SK-N-SH (cell line): ENCODE data around the gene GMPPA. TPM values are rescaled to one million over a fixed set of nuclear protein-coding genes. Genes with fewer than 3 reads are reported as not detected.

Experiments used
- CTCF ChIA-PET: fragments of 300-600, 350-600 bp; formaldehyde crosslinking; extraction: SDS; loops from one replicate; lab custom pipeline; 2021; lab: Yijun Ruan, JAX
- POLR2A ChIA-PET: fragments of 350-600 bp; sonication (Branson Sonifier 250); formaldehyde crosslinking; extraction: SDS; loops from one replicate; lab custom pipeline; 2020; ENCODE audit warnings: antibody characterized with exemption, inconsistent platforms; lab: Yijun Ruan, JAX
- DNase-seq: peaks from one replicate; pipeline ENCODE4 v3.0.0; 2012
- H2AFZ ChIP-seq: fragments of 200-600 bp; sonication (generic); 2 replicates; pipeline ENCODE4 v1.8.1; 2016; ENCODE audit warnings: antibody characterized with exemption, mild to moderate bottlenecking, low read depth
- H3F3A ChIP-seq: fragments of 200-600 bp; sonication (generic); replicated peaks from 2 replicates; pipeline ENCODE3; 2016; ENCODE audit warnings: antibody characterized with exemption, mild to moderate bottlenecking; ENCODE audit not compliant: insufficient read depth
- H3K27ac ChIP-seq, 2 experiments: fragments of 200-500 bp in 1 of 2; fragments of 200-600 bp in 1 of 2; sonication (Bioruptor generic) in 1 of 2; sonication (generic), shearing (Covaris generic) in 1 of 2; 2 replicates each; pipeline versions ENCODE4 v1.5.1 to v1.6.1; 2014 to 2016; ENCODE audit warnings: low read depth in 2 of 2, inconsistent platforms in 1 of 2, low read length in 1 of 2, mild to moderate bottlenecking in 1 of 2, mixed read lengths in 1 of 2
- H3K27me3 ChIP-seq: fragments of 200-600 bp; sonication (generic), shearing (Covaris generic); 2 replicates; pipeline ENCODE4 v1.6.1; 2016; ENCODE audit warnings: mixed run types; ENCODE audit not compliant: insufficient read depth
- H3K36me3 ChIP-seq, 2 experiments: fragments of 200-500 bp in 1 of 2; fragments of 200-600 bp in 1 of 2; sonication (Bioruptor generic) in 1 of 2; sonication (generic) in 1 of 2; replicated peaks in 1 of 2; 2 replicates each; pipeline versions ENCODE3 to v1.5.1; 2014 to 2016; ENCODE audit warnings: low read length in 1 of 2, mild to moderate bottlenecking in 1 of 2; ENCODE audit not compliant: insufficient read depth in 2 of 2, control insufficient read depth in 1 of 2
- H3K4me1 ChIP-seq, 2 experiments: fragments of 200-500 bp in 1 of 2; fragments of 200-600 bp in 1 of 2; sonication (Bioruptor generic) in 1 of 2; sonication (generic), shearing (Covaris generic) in 1 of 2; 2 replicates each; pipeline versions ENCODE4 v1.5.1 to v1.6.1; 2014 to 2016; ENCODE audit warnings: low read depth in 1 of 2, low read length in 1 of 2, mixed run types in 1 of 2; ENCODE audit not compliant: insufficient read depth in 2 of 2, control insufficient read depth in 1 of 2
- H3K4me2 ChIP-seq: fragments of 200-600 bp; sonication (generic), shearing (Covaris generic); 2 replicates; pipeline ENCODE4 v1.6.1; 2017; ENCODE audit warnings: mixed run types
- H3K4me3 ChIP-seq, 2 experiments: fragments of 200-500 bp in 1 of 2; fragments of 200-600 bp in 1 of 2; sonication (Bioruptor generic) in 1 of 2; sonication (generic), shearing (Covaris generic) in 1 of 2; 2 replicates each; pipeline versions ENCODE4 v1.5.1 to v1.8.1; 2014 to 2016; ENCODE audit warnings: low read depth in 2 of 2, inconsistent platforms in 1 of 2, low read length in 1 of 2, mild to moderate bottlenecking in 1 of 2, mixed read lengths in 1 of 2, moderate library complexity in 1 of 2
- H3K79me2 ChIP-seq: fragments of 200-600 bp; sonication (generic); 2 replicates; pipeline ENCODE4 v1.8.1; 2017; ENCODE audit warnings: mild to moderate bottlenecking; ENCODE audit not compliant: insufficient read depth
- H3K9ac ChIP-seq: fragments of 200-600 bp; sonication (generic); 2 replicates; pipeline ENCODE4 v1.6.1; 2017; ENCODE audit warnings: mixed run types
- H3K9me2 ChIP-seq: fragments of 200-600 bp; sonication (generic); 2 replicates; pipeline ENCODE4 v1.6.1; 2017; ENCODE audit warnings: mixed run types
- H3K9me3 ChIP-seq: fragments of 200-600 bp; sonication (generic); 2 replicates; pipeline ENCODE4 v1.6.1; 2017; ENCODE audit warnings: mixed run types, mild to moderate bottlenecking, moderate library complexity
- H4K20me1 ChIP-seq: fragments of 200-600 bp; sonication (generic); 2 replicates; pipeline ENCODE4 v1.6.1; 2017; ENCODE audit warnings: mild to moderate bottlenecking, mixed run types; ENCODE audit not compliant: insufficient read depth
- FOSL2 ChIP-seq: IDR thresholded peaks from 2 replicates; pipeline ENCODE4 v1.4.0; 2012; ENCODE audit warnings: low read depth, mild to moderate bottlenecking, moderate library complexity, borderline replicate concordance
- FOXJ3 ChIP-seq: sonication (generic); formaldehyde crosslinking; IDR thresholded peaks from 2 replicates; pipeline ENCODE4 v1.5.1; 2020; ENCODE audit warnings: mild to moderate bottlenecking, missing genetic modification reagents
- FOXM1 ChIP-seq: IDR thresholded peaks from 2 replicates; pipeline ENCODE4 v1.4.0; 2012; ENCODE audit warnings: low read depth, mild to moderate bottlenecking
- GATA2 ChIP-seq: sonication (generic); formaldehyde crosslinking; IDR thresholded peaks from 2 replicates; pipeline ENCODE4 v1.5.0; 2020; ENCODE audit warnings: mild to moderate bottlenecking, missing genetic modification reagents
- MEF2A ChIP-seq: IDR thresholded peaks from 2 replicates; pipeline ENCODE4 v1.4.0; 2012; ENCODE audit warnings: low read depth, borderline replicate concordance
- MXI1 ChIP-seq: IDR thresholded peaks from 2 replicates; pipeline ENCODE4 v1.6.1; 2012; ENCODE audit warnings: mild to moderate bottlenecking, low read depth, low read length, improper control_type of control experiment
- NFIC ChIP-seq: IDR thresholded peaks from 2 replicates; pipeline ENCODE4 v1.4.0; 2012; ENCODE audit warnings: borderline replicate concordance
- POLR2AphosphoS5 ChIP-seq: IDR thresholded peaks from 2 replicates; pipeline ENCODE4 v1.6.1; 2012; ENCODE audit warnings: low read depth, low read length
- RAD21 ChIP-seq: IDR thresholded peaks from 2 replicates; pipeline ENCODE4 v1.6.1; 2012; ENCODE audit warnings: mild to moderate bottlenecking, low read length
- SIN3A ChIP-seq: IDR thresholded peaks from 2 replicates; pipeline ENCODE4 v1.6.1; 2012; ENCODE audit warnings: low read depth, mild to moderate bottlenecking, low read length, moderate library complexity, borderline replicate concordance
- SMC3 ChIP-seq: IDR thresholded peaks from 2 replicates; pipeline ENCODE4 v1.6.1; 2012; ENCODE audit warnings: low read depth, low read length, improper control_type of control experiment
- TEAD4 ChIP-seq: IDR thresholded peaks from 2 replicates; pipeline ENCODE4 v1.4.0; 2012; ENCODE audit warnings: mild to moderate bottlenecking, borderline replicate concordance; ENCODE audit not compliant: insufficient read depth
- YY1 ChIP-seq: IDR thresholded peaks from 2 replicates; pipeline ENCODE4 v1.4.0; 2012; ENCODE audit warnings: low read depth, mild to moderate bottlenecking
- WGBS: methylation state at CpG from one replicate; pipeline ENCODE4 v1.1.6; 2017; ENCODE audit warnings: low lambda C conversion rate; 5-methylcytosine and 5-hydroxymethylcytosine counted together
- polyA plus RNA-seq, 3 experiments: library from polyadenylated mRNA; depleted of rRNA; stranded (reverse); fragments of >200 nt; gene quantifications; 2 replicates each; pipeline ENCODE4 v1.2.3, GENCODE V29; 2012
- TF ChIP-seq, protein P1 (sequence below): IDR thresholded peaks from 2 replicates; pipeline ENCODE4; 2012
- TF ChIP-seq, protein P2 (sequence below): IDR thresholded peaks from 2 replicates; pipeline ENCODE4 v1.6.1; 2012; ENCODE audit warnings: mild to moderate bottlenecking, low read depth, low read length, moderate library complexity
- TF ChIP-seq, protein P3 (sequence below): fragments of 200-600 bp; sonication (generic); IDR thresholded peaks from 2 replicates; pipeline ENCODE4 v1.6.1; 2017; ENCODE audit warnings: antibody characterized with exemption, mild to moderate bottlenecking, moderate library complexity
- TF ChIP-seq, protein P4 (sequence below): fragments of 150-350 bp; IDR thresholded peaks from 2 replicates; pipeline ENCODE4 v1.6.1; 2017; ENCODE audit warnings: antibody characterized with exemption, low read length, low read depth, borderline replicate concordance
- TF ChIP-seq, protein P5 (sequence below): IDR thresholded peaks from 2 replicates; pipeline ENCODE4 v1.4.0; 2012; ENCODE audit warnings: low read depth, borderline replicate concordance

GMPPA gene
- polyA plus RNA-seq, 1 of the 3 experiments (the other 2 are of a cell fraction): 61.3 TPM

DNA sequence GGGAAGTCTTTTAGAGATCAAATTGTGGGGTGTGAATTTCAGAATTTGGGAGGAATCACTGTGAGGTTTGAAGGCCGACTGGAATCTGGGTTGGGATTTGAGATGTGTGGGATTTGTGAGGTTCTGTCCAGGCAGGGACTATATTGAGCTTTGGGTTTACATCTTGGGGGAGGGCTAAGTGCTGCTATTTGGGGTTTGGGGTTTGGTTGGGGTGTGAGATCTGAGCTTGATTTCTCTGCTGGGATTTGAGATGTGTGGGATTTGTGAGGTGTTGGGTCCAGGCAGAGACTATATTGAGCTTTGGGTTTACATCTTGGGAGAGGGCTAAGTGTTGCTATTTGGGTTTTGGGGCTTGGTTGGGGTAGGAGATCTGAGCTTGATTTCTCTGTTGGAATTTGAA is 864 bp downstream of the GMPPA start:
- Histone ChIP-seq H3K9ac (peak overlapping the region; percentile 90), H3K9me3 (no peaks in the 10 kb centered on the region), H4K20me1 (no peaks in the 10 kb centered on the region), H2AFZ (no peak overlapping the region), H3K27ac (peak overlapping the region; percentile 31 to 81; a peak in 2 of 4 replicates), H3K4me1 (peaks cover 16 to 76% of the 10 kb centered on the region in 2 experiments), H3K36me3 (peaks cover 7 to 12% of the 10 kb centered on the region in 2 experiments), H3K4me2 (peak overlapping the region; percentile 98), H3K9me2 (no peaks in the 10 kb centered on the region), H3K27me3 (no peaks in the 10 kb centered on the region), H3F3A (no peaks in the 10 kb centered on the region), H3K4me3 (peak overlapping the region; percentile 81 to 85), H3K79me2 (peaks cover 20% of the 10 kb centered on the region)
- WGBS: 82% methylated on average over 1 of the region's 1 CpG
- DNase-seq: no peak
- CTCF ChIA-PET: interaction anchor here (1.0 to 62.1 kb wide), 5 partner anchors 5 to 97 kb away, joined by 3 to 2824 read pairs (median 4); partner anchors contain the start of genes ASIC4, CHPF, GMPPA and TMEM198
- TF ChIP-seq MEF2A (no peak), FOSL2 (no peak), TEAD4 (no peak), FOXJ3 (CRISPR knock-in tag) (no peak), SIN3A (no peak), GATA2 (CRISPR knock-in tag) (no peak), MXI1 (no peak), POLR2AphosphoS5 (no peak)
- POLR2A ChIA-PET: interaction anchor here (1.1 to 4.6 kb wide), 6 partner anchors 10 to 39 kb away, joined by 3 to 53 read pairs (median 13); partner anchors contain the start of gene ASIC4

DNA sequence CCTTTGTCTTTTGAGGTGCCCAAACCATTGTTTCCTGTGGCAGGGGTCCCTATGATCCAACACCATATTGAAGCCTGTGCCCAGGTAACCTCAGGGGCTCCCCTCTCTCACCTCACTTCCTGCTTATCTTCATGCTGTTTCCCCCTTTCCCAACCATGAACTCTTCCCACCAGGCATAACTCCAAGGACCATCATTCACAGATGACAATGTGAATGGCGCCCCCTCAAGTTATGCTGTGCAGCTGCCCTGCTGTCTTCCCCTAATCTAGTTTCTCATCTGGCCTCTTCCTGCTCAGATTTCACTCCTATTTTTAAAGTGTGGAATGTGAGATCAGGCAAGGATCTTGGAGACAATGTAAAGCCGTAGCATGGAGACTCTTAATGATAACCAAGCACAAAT is 1.4 kb downstream of the GMPPA start:
- peak overlapping the region; percentile 90 for H3K9ac ChIP-seq
- no peak overlapping the region for H2AFZ ChIP-seq
- DNase-seq: no peak
- no peaks in the 10 kb centered on the region for H3K9me3 ChIP-seq
- TF ChIP-seq, protein P1, sequence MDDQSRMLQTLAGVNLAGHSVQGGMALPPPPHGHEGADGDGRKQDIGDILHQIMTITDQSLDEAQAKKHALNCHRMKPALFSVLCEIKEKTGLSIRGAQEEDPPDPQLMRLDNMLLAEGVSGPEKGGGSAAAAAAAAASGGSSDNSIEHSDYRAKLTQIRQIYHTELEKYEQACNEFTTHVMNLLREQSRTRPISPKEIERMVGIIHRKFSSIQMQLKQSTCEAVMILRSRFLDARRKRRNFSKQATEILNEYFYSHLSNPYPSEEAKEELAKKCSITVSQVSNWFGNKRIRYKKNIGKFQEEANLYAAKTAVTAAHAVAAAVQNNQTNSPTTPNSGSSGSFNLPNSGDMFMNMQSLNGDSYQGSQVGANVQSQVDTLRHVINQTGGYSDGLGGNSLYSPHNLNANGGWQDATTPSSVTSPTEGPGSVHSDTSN: peak; percentile 59; the same call in 1 of the 2 replicates
- TF ChIP-seq FOXM1 (no peak), RAD21 (peak; percentile 28), YY1 (no peak), SIN3A (no peak), SMC3 (0 out of 2 replicates have a peak, but pooled peaks have one; percentile 12), NFIC (no peak), POLR2AphosphoS5 (no peak), MXI1 (no peak)
- TF ChIP-seq, protein P2, sequence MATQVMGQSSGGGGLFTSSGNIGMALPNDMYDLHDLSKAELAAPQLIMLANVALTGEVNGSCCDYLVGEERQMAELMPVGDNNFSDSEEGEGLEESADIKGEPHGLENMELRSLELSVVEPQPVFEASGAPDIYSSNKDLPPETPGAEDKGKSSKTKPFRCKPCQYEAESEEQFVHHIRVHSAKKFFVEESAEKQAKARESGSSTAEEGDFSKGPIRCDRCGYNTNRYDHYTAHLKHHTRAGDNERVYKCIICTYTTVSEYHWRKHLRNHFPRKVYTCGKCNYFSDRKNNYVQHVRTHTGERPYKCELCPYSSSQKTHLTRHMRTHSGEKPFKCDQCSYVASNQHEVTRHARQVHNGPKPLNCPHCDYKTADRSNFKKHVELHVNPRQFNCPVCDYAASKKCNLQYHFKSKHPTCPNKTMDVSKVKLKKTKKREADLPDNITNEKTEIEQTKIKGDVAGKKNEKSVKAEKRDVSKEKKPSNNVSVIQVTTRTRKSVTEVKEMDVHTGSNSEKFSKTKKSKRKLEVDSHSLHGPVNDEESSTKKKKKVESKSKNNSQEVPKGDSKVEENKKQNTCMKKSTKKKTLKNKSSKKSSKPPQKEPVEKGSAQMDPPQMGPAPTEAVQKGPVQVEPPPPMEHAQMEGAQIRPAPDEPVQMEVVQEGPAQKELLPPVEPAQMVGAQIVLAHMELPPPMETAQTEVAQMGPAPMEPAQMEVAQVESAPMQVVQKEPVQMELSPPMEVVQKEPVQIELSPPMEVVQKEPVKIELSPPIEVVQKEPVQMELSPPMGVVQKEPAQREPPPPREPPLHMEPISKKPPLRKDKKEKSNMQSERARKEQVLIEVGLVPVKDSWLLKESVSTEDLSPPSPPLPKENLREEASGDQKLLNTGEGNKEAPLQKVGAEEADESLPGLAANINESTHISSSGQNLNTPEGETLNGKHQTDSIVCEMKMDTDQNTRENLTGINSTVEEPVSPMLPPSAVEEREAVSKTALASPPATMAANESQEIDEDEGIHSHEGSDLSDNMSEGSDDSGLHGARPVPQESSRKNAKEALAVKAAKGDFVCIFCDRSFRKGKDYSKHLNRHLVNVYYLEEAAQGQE: no peak
- TF ChIP-seq, protein P3, sequence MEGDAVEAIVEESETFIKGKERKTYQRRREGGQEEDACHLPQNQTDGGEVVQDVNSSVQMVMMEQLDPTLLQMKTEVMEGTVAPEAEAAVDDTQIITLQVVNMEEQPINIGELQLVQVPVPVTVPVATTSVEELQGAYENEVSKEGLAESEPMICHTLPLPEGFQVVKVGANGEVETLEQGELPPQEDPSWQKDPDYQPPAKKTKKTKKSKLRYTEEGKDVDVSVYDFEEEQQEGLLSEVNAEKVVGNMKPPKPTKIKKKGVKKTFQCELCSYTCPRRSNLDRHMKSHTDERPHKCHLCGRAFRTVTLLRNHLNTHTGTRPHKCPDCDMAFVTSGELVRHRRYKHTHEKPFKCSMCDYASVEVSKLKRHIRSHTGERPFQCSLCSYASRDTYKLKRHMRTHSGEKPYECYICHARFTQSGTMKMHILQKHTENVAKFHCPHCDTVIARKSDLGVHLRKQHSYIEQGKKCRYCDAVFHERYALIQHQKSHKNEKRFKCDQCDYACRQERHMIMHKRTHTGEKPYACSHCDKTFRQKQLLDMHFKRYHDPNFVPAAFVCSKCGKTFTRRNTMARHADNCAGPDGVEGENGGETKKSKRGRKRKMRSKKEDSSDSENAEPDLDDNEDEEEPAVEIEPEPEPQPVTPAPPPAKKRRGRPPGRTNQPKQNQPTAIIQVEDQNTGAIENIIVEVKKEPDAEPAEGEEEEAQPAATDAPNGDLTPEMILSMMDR: peak; percentile 58
- TF ChIP-seq, protein P4, sequence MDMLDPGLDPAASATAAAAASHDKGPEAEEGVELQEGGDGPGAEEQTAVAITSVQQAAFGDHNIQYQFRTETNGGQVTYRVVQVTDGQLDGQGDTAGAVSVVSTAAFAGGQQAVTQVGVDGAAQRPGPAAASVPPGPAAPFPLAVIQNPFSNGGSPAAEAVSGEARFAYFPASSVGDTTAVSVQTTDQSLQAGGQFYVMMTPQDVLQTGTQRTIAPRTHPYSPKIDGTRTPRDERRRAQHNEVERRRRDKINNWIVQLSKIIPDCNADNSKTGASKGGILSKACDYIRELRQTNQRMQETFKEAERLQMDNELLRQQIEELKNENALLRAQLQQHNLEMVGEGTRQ: no peak
- TF ChIP-seq, protein P5, sequence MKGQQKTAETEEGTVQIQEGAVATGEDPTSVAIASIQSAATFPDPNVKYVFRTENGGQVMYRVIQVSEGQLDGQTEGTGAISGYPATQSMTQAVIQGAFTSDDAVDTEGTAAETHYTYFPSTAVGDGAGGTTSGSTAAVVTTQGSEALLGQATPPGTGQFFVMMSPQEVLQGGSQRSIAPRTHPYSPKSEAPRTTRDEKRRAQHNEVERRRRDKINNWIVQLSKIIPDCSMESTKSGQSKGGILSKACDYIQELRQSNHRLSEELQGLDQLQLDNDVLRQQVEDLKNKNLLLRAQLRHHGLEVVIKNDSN: no peak
- H3K4me3 ChIP-seq: peak overlapping the region in 1 of 2 experiments; percentile 85; a peak in 2 of 4 replicates
- peaks cover 9 to 12% of the 10 kb centered on the region in 2 experiments for H3K36me3 ChIP-seq
- H3K27me3 ChIP-seq: no peaks in the 10 kb centered on the region
- 47% methylated on average over 2 of the region's 2 CpGs for WGBS
- H4K20me1 ChIP-seq: no peaks in the 10 kb centered on the region
- H3K9me2 ChIP-seq: no peaks in the 10 kb centered on the region
- peaks cover 20% of the 10 kb centered on the region for H3K79me2 ChIP-seq
- peaks cover 16 to 76% of the 10 kb centered on the region in 2 experiments for H3K4me1 ChIP-seq
- ChIA-PET POLR2A (interaction anchor here (1.3 to 4.6 kb wide), 4 partner anchors 10 to 39 kb away, joined by 3 to 53 read pairs (median 27); partner anchors contain the start of gene ASIC4), CTCF (interaction anchor here (1.0 to 62.1 kb wide), 5 partner anchors 6 to 98 kb away, joined by 3 to 2824 read pairs (median 4); partner anchors contain the start of genes ASIC4, CHPF, GMPPA and TMEM198)
- peak overlapping the region; percentile 98 for H3K4me2 ChIP-seq
- peak overlapping the region in 1 of 2 experiments; percentile 66; a peak in 3 of 4 replicates for H3K27ac ChIP-seq
- no peaks in the 10 kb centered on the region for H3F3A ChIP-seq
